ENCODE results near the gene RPL7L1. TPM values are rescaled to one million over a fixed set of nuclear protein-coding genes. Genes with fewer than 3 reads are reported as not detected.

RPL7L1 gene
- total and polyA plus RNA-seq, 2 of the 13 experiments (the other 11 are each of a cell fraction or from before 2014, with no cell fraction given), result 51.6 to 179 TPM

- TF ChIP-seq DNMT1 (CRISPR knock-in tag; IDR thresholded peaks at IDR 0.05) (peak; percentile 51), ZNF749 (CRISPR knock-in tag; IDR thresholded peaks at IDR 0.05; ENCODE audit: borderline replicate concordance) (peak; percentile 99), CREBL2 (CRISPR knock-in tag; IDR thresholded peaks at IDR 0.05; ENCODE audit: borderline replicate concordance) (peak; percentile 82), PRMT3 (CRISPR knock-in tag; IDR thresholded peaks at IDR 0.05; ENCODE audit: borderline replicate concordance, low read depth) (peak; percentile 99; the same call in 1 of the 2 replicates), ZNF740 (CRISPR knock-in tag; IDR thresholded peaks at IDR 0.05) (0 out of 2 replicates have a peak, but pooled peaks have one; percentile 39), RFXAP (CRISPR knock-in tag; IDR thresholded peaks at IDR 0.05; ENCODE audit: borderline replicate concordance) (peak; percentile 98), AKNA (CRISPR knock-in tag; IDR thresholded peaks at IDR 0.05; ENCODE audit: borderline replicate concordance) (peak; percentile 69; the same call in 1 of the 2 replicates), TBX3 (IDR thresholded peaks at IDR 0.05; ENCODE audit: borderline replicate concordance) (no peak), ZGPAT (CRISPR knock-in tag; IDR thresholded peaks at IDR 0.05) (peak; percentile 99), SP1 (IDR thresholded peaks at IDR 0.05) (no peak), SP1 (CRISPR knock-in tag; IDR thresholded peaks at IDR 0.05) (peak; percentile 72), ZMYM3 (CRISPR knock-in tag; IDR thresholded peaks at IDR 0.05) (peak; percentile 23; the same call in 1 of the 2 replicates), ZFP82 (CRISPR knock-in tag; IDR thresholded peaks at IDR 0.05; ENCODE audit: borderline replicate concordance) (peak; percentile 87), ZBTB42 (CRISPR knock-in tag; IDR thresholded peaks at IDR 0.05) (peak; percentile 97), GATAD2A (CRISPR knock-in tag; IDR thresholded peaks at IDR 0.05) (peak; percentile 39), TCF12 (IDR thresholded peaks at IDR 0.05) (no peak), TCF12 (CRISPR knock-in tag; IDR thresholded peaks at IDR 0.05) (peak; percentile 60; the same call in 1 of the 2 replicates), ZNF746 (CRISPR knock-in tag; IDR thresholded peaks at IDR 0.05) (peak; percentile 97), TOPORS (CRISPR knock-in tag; IDR thresholded peaks at IDR 0.05) (peak; percentile 99), ZNF800 (CRISPR knock-in tag; IDR thresholded peaks at IDR 0.05) (peak; percentile 83; the same call in 1 of the 2 replicates), ZNF816 (CRISPR knock-in tag; IDR thresholded peaks at IDR 0.05; ENCODE audit: borderline replicate concordance) (peak; percentile 95; the same call in 1 of the 2 replicates)
These were observed 49.8 kb downstream of the RPL7L1 start, which contains the start of gene CNPY3 (continued) for GRCh38 chr6:42928986-42929820.
